Hair follicle dermal papilla cell (primary cell): Measurements from ENCODE around the gene C8A. TPM values are rescaled to one million over a fixed set of nuclear protein-coding genes. Genes with fewer than 3 reads are reported as not detected.

Experiments
- total RNA-seq: library from RNA; depleted of rRNA; stranded (reverse); fragments of >200 nt; gene quantifications from 2 replicates; pipeline ENCODE4 v1.2.3, GENCODE V29; 2012

Gene C8A
- not detected in 2 replicates for total RNA-seq

DNA sequence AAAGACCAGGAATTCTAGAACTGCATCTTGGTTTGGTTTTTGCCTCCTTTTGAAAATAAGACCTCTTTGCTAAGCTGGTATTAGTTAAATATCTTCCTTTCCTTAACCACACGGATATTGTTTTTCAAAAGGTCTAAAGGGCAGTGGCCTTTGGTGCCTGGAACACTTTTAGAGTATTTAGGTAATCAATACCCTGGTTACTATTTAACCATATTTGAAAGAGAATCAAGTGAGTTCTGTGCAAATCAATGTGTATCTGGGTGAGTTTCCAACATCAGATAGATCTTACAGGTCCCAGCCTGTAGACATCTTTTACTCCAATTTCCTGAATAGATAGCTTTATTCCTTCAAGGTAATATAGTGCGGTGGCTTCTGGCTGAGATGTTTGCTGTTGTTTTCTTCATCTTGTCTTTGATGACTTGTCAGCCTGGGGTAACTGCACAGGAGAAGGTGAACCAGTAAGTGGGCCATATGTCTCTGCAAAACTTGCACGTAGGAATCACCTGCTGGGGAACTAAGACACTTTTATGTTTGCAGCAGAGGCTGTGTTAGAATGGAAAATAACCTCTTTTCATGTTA lies at the start of gene C8A:
C8A (plus strand) TSS at position 277 of the 579 bp plus-strand sequence; CDS start at position 382, 105 bp downstream.

DNA sequence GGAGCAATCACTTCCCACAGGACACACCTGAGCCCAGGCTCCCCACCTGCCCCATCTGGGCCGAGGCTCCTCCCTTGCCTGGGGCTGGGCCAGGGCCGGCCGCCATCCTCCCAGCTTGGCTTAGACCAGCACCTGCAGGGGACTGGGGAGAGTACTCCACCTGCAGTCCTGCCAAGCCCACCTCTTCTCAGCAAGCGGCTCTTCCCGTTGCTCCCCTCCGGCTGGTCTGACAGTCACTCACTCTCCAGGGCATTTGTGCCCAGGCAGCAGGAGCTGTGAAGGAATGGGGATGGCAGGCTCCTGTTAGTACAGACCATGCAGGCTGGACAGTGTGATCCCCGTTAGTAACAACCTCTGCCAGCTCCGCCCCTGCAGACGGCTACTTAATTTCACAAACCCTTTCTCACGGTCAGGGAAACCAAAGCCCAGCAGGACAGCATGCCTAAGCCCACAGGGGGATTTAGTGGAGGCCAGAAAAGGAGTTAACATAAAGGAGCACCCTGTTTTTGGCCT lies 35.2 kb upstream of the C8A start, which contains the start of gene FYB2:
FYB2 (minus strand) TSS at position 18 of the 513 bp plus-strand sequence. CDS start 114 bp downstream, outside the sequence.

DNA sequence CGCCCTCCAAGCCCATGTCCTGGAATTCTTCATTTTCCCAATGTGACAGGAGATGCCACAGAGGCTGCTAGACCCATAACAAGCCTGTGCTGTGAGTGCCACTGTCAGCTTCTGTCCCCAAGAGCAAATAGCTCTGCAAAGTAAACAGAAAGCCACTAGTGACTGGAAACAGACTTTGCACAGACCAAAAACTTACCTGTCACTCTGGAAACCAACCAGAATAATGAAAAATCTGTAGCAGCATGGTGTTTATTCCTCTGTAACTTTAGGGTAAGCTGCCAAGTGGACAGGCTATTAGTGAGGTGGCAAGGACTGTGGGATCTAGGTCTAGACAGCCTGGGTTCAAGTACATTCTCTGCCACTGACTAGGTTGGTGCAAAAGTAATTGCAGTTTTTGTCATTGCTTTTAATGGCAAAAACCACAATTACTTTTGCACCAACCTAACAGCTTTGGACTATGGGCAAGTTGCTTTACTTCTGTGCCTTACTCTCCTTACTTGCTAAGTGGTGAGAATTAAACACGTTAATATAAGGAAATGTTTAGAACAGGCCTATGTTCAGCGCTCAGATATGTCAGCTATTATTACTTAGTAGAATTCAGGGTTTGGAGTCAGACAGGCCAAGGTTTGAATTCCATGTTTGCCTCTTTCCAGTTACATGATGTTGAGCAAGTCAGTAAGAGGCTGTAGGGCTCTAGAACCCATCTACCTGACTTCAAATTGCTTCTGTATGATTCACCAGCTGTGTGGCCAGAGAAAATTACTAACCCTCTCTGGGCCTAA lies 111.5 kb downstream of the C8A start, which contains the start of gene C8B:
C8B (minus strand) TSS at position 100 of the 782 bp plus-strand sequence; CDS start at position 33, 67 bp downstream.

Other genes starting within 250 kb of the C8A start
- 2.2 and 2.6 TPM in 2 replicates for gene PRKAA2, start 209.5 kb upstream of the C8A start, total RNA-seq
- under 0.01 TPM in 1 of 2 replicates, not detected in the other for gene FYB2, start 35.4 kb upstream of the C8A start, total RNA-seq
- not detected in 2 replicates for gene C8B, start 111.2 kb downstream of the C8A start, total RNA-seq